CD4-positive, alpha-beta T cell (primary cell): Measurements from ENCODE around the gene RGMA. TPM values are rescaled to one million over a fixed set of nuclear protein-coding genes. Genes with fewer than 3 reads are reported as not detected.

Source experiments
- ATAC-seq: fragments of 200-7000 bp; cut with Tn5 transposase; one replicate; pipeline ENCODE4 v1.10.0; 2022; ENCODE audit warnings: mild to moderate bottlenecking; ENCODE audit not compliant: poor library complexity
- CTCF ChIA-PET: fragments of 350-600 bp; sonication (Branson Sonifier 250); formaldehyde crosslinking; loops from one replicate; lab custom pipeline; 2021; ENCODE audit warnings: antibody characterized with exemption, inconsistent platforms; lab: Charles Lee
- POLR2A ChIA-PET: fragments of 350-600 bp; sonication (Branson Sonifier 250); formaldehyde crosslinking; loops from one replicate; lab custom pipeline; 2021; ENCODE audit warnings: antibody characterized with exemption, inconsistent platforms; lab: Charles Lee
- DNase-seq, 14 experiments: peaks; one replicate each; pipeline ENCODE4 v3.0.0-alpha.2; 2013 to 2020; ENCODE audit warnings: mixed read lengths in 2 of 14
- H3K27ac ChIP-seq, 2 donors: one replicate each; pipeline versions ENCODE4 v1.5.1 to v1.7.0; 2013; ENCODE audit warnings: low read length in 2 of 2, low read depth in 1 of 2, mild to moderate bottlenecking in 1 of 2
- H3K27me3 ChIP-seq, 2 experiments: 1 replicate in 1 of 2; 2 replicates in 1 of 2; pipeline versions ENCODE4 v1.6.1 to v1.7.0; 2013; ENCODE audit warnings: low read length in 2 of 2, control low read depth in 1 of 2, mild to moderate bottlenecking in 1 of 2, moderate library complexity in 1 of 2; ENCODE audit not compliant: insufficient read depth in 2 of 2, control insufficient read depth in 1 of 2
- H3K36me3 ChIP-seq: one replicate; pipeline ENCODE4 v1.6.1; 2013; ENCODE audit warnings: low read length, control low read depth; ENCODE audit not compliant: insufficient read depth
- H3K4me1 ChIP-seq: one replicate; pipeline ENCODE4 v1.6.1; 2013; ENCODE audit warnings: low read length, control low read depth; ENCODE audit not compliant: insufficient read depth
- H3K4me3 ChIP-seq: one replicate; pipeline ENCODE4 v1.5.1; 2013; ENCODE audit warnings: mild to moderate bottlenecking, low read length, moderate library complexity
- H3K9me3 ChIP-seq, 2 experiments: 1 replicate in 1 of 2; 2 replicates in 1 of 2; pipeline versions ENCODE4 v1.6.1 to v1.7.0; 2013; ENCODE audit warnings: low read length in 2 of 2, mild to moderate bottlenecking in 2 of 2, control low read depth in 1 of 2, moderate library complexity in 1 of 2; ENCODE audit not compliant: control insufficient read depth in 1 of 2, insufficient read depth in 1 of 2
- H3K27ac Mint-ChIP-seq: one replicate; pipeline ENCODE4 v1.8.0; 2020; ENCODE audit warnings: mixed read lengths
- H3K27me3 Mint-ChIP-seq: one replicate; pipeline ENCODE4 v1.8.0; 2021; ENCODE audit warnings: mixed read lengths
- H3K36me3 Mint-ChIP-seq: one replicate; pipeline ENCODE4 v1.8.0; 2021; ENCODE audit warnings: low read depth, mixed read lengths
- H3K4me1 Mint-ChIP-seq: one replicate; pipeline ENCODE4 v1.8.0; 2021; ENCODE audit warnings: low read depth, mixed read lengths
- H3K4me3 Mint-ChIP-seq: one replicate; pipeline ENCODE4 v1.8.0; 2020; ENCODE audit warnings: mild to moderate bottlenecking, mixed read lengths
- H3K9me3 Mint-ChIP-seq: one replicate; pipeline ENCODE4 v1.8.0; 2020; ENCODE audit warnings: mixed read lengths
- CTCF ChIP-seq: fragments of 200-600 bp; IDR thresholded peaks from one replicate; pipeline ENCODE4 v1.8.0; 2022; ENCODE audit warnings: antibody characterized with exemption, mild to moderate bottlenecking
- intact Hi-C, 2 experiments: fragments of 100-400 bp; cut with DNase I in 1 of 2; cut with micrococcal nuclease in 1 of 2; formaldehyde crosslinking; loops; one replicate each; pipeline versions ENCODE4 v1.15.1 to v1.9.0; 2023 to 2025; cut with DNase I, micrococcal nuclease
- total RNA-seq, 174 experiments: library from RNA in 2 of 174; stranded (reverse) in 2 of 174; gene quantifications; one replicate each; pipeline ENCODE4 v1.2.3 and lab custom pipeline; 2021 to 2026

RGMA gene
- total RNA-seq, 2 experiments from 2014 or later, result not detected

DNA sequence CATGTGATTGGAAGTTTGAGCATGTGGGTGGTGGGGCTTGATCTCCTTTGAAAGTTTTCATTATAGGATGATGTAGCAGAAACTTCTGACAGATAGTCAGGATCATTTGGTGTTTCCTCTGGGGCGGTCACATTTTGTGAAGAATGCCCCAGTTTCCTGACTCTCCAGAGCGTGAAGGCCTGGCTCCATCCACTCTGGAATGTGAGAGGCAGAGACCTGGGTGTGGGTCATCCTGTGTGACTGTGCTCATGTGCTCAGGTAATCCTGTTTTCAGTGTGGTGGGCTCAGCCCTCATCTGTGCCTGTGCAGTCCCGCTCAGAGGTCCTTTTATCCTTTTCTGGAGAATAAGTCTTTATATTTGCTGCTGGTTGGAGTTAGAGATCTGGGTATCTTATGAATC is 81.0 kb downstream of the RGMA start:
- Mint-ChIP-seq H3K4me1 (peaks cover 10% of the 10 kb centered on the region), H3K27ac (no peak overlapping the region), H3K9me3 (no peaks in the 10 kb centered on the region), H3K36me3 (peaks cover 98% of the 10 kb centered on the region), H3K4me3 (no peak overlapping the region), H3K27me3 (no peaks in the 10 kb centered on the region)
- peaks cover 94% of the 10 kb centered on the region for H3K36me3 ChIP-seq
- H3K27ac ChIP-seq, result no peak overlapping the region
- no peaks in the 10 kb centered on the region for H3K9me3 ChIP-seq
- ChIA-PET CTCF (no interaction called here), POLR2A (no interaction called here)
- H3K4me3 ChIP-seq, result no peak overlapping the region
- no peaks in the 10 kb centered on the region for H3K4me1 ChIP-seq
- no peak for TF ChIP-seq CTCF
- ATAC-seq (no peak), DNase-seq (no peak)
- intact Hi-C loops, result no loop called here
- H3K27me3 ChIP-seq, result no peaks in the 10 kb centered on the region

DNA sequence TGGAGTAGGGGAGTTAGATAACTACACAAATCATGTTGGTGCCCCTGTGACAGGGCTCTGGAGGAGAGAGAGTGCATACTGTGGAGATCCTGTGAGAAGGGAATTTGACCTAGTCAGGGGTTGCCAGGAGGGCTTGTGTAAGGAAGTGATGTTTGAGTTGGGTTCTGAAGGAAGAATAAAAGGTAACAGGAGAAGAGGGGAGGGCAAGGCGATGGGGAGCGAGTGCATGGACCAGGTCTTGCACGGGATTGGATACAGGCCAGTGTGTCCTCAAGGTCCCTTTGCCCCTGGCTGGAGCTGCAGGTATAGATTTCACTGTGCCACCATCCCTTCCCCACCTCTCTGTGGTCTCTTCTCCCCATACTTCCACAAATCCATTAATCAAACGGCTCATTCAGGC is 83.9 kb downstream of the RGMA start:
- Mint-ChIP-seq H3K27me3 (no peaks in the 10 kb centered on the region), H3K36me3 (peaks cover 100% of the 10 kb centered on the region), H3K4me1 (peaks cover 10% of the 10 kb centered on the region), H3K9me3 (no peaks in the 10 kb centered on the region), H3K4me3 (no peak overlapping the region), H3K27ac (peak overlapping the region; percentile 19)
- no peak overlapping the region for H3K27ac ChIP-seq
- no peak overlapping the region for H3K4me3 ChIP-seq
- H3K36me3 ChIP-seq, result peaks cover 94% of the 10 kb centered on the region
- intact Hi-C loops, result no loop called here
- no peak for TF ChIP-seq CTCF
- no peaks in the 10 kb centered on the region for H3K9me3 ChIP-seq
- CTCF ChIA-PET, result no interaction called here
- DNase-seq, result no peak
- no peaks in the 10 kb centered on the region for H3K27me3 ChIP-seq
- H3K4me1 ChIP-seq, result no peaks in the 10 kb centered on the region
- POLR2A ChIA-PET, result no interaction called here
- no peak for ATAC-seq

DNA sequence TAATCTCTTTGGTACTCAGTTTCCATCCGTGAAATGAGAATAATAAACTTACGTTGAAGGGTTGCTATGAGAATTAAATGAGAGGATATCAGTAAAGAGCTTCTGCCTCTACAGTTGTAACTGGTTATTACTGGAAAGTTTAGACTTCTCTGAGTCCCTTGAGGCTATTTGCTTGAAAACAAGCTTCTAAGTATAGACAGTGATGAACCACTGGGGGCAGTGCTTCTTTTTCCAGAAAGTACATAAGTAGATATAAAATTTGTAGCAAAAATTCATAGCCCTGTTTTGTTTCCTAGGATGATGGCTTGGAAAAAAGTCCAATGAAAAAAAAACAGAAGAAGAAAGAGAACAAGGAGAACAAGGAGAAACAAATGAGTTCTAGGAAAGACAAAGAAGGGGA is 87.1 kb downstream of the RGMA start:
- H3K9me3 Mint-ChIP-seq, result no peaks in the 10 kb centered on the region
- ATAC-seq (peak; percentile 36), DNase-seq (no peak)
- no peak overlapping the region for H3K4me3 Mint-ChIP-seq
- no peak for TF ChIP-seq CTCF
- Histone ChIP-seq H3K27me3 (no peaks in the 10 kb centered on the region), H3K4me1 (peaks cover 7% of the 10 kb centered on the region), H3K27ac (no peak overlapping the region), H3K36me3 (peaks cover 92% of the 10 kb centered on the region), H3K9me3 (no peaks in the 10 kb centered on the region), H3K4me3 (no peak overlapping the region)
- H3K27me3 Mint-ChIP-seq, result no peaks in the 10 kb centered on the region
- peak overlapping the region; percentile 21 for H3K27ac Mint-ChIP-seq
- intact Hi-C loops, result no loop called here
- ChIA-PET POLR2A (no interaction called here), CTCF (interaction anchor here (1.4 to 2.0 kb wide), 2 partner anchors 12 to 45 kb away, joined by 3 to 5 read pairs; no protein-coding TSS in a partner anchor)
- peaks cover 100% of the 10 kb centered on the region for H3K36me3 Mint-ChIP-seq
- H3K4me1 Mint-ChIP-seq, result peaks cover 24% of the 10 kb centered on the region
